GM12875 (cell line): Measurements from ENCODE around the gene RER1.

ENCODE experiments used
- H3K4me3 ChIP-seq: one replicate; pipeline ENCODE4 v1.5.1; 2011; ENCODE audit warnings: low read depth, low read length, control low read depth
- CTCF ChIP-seq: IDR thresholded peaks from 2 replicates; pipeline ENCODE4 v1.5.1; 2011; ENCODE audit warnings: low read depth, mild to moderate bottlenecking, control low read depth, inconsistent platforms, low read length, moderate library complexity, borderline replicate concordance; ENCODE audit not compliant: insufficient read depth

Gene RER1

GRCh38 chr1:2444138-2444591 is 52.5 kb downstream of the RER1 start:
- TF ChIP-seq CTCF = no peak
- no peak overlapping the region for H3K4me3 ChIP-seq

GRCh38 chr1:2445162-2445822 is 53.7 kb downstream of the RER1 start:
- H3K4me3 ChIP-seq = no peak overlapping the region

GRCh38 chr1:2445823-2446215 is 54.2 kb downstream of the RER1 start:
- TF ChIP-seq CTCF = no peak
- no peak overlapping the region for H3K4me3 ChIP-seq

More at GRCh38 chr1:2445162-2445822, 53.7 kb downstream of the RER1 start:
- TF ChIP-seq CTCF = no peak

- no peak overlapping the region for H3K4me3 ChIP-seq
- TF ChIP-seq CTCF = no peak
Measured at GRCh38 chr1:2446394-2446793, 54.8 kb downstream of the RER1 start.

GRCh38 chr1:2446861-2447260 is 55.2 kb downstream of the RER1 start:
- no peak overlapping the region for H3K4me3 ChIP-seq
- no peak for TF ChIP-seq CTCF

GRCh38 chr1:2447276-2448097 is 55.8 kb downstream of the RER1 start:
- no peak for TF ChIP-seq CTCF
- H3K4me3 ChIP-seq = no peak overlapping the region

GRCh38 chr1:2448098-2448445 is 56.4 kb downstream of the RER1 start:
- H3K4me3 ChIP-seq = no peak overlapping the region
- no peak for TF ChIP-seq CTCF
